OCI-LY7 (cell line): ENCODE data around the gene TMEM126A.

Experiments
- EZH2phosphoT487 ChIP-seq: fragments of 200-600 bp; sonication (generic); IDR thresholded peaks from 2 replicates; pipeline ENCODE4 v1.6.1; 2018; ENCODE audit warnings: low read depth, borderline replicate concordance, mild to moderate bottlenecking, mixed run types, antibody characterized with exemption, low read length, moderate library complexity, mixed read lengths
- TF ChIP-seq, protein P1 (sequence below): fragments of 200-600 bp; sonication (generic); conservative IDR thresholded peaks from 2 replicates; pipeline ENCODE4 v1.5.1; 2014; ENCODE audit warnings: mild to moderate bottlenecking, antibody characterized with exemption, low read length, moderate library complexity, mixed read lengths

DNA sequence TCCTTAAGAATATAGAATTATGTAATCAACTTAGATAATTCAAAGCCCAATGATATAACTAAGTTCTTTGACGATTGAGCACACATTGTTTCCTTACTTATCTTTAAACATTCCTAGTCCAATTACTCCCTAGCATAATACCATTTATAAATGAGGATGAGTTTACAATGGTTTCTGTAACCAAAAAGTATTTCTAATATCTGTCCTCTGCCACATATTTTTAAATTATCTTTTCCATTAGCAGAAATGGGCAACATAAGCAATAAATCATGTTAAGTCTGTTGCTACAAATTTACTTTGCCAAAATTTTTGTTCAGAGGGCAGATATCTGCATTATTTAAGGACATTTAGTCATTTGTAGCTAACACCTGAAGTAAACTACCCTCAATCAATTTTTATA is 10.4 kb downstream of the TMEM126A start:
- TF ChIP-seq, protein P1, sequence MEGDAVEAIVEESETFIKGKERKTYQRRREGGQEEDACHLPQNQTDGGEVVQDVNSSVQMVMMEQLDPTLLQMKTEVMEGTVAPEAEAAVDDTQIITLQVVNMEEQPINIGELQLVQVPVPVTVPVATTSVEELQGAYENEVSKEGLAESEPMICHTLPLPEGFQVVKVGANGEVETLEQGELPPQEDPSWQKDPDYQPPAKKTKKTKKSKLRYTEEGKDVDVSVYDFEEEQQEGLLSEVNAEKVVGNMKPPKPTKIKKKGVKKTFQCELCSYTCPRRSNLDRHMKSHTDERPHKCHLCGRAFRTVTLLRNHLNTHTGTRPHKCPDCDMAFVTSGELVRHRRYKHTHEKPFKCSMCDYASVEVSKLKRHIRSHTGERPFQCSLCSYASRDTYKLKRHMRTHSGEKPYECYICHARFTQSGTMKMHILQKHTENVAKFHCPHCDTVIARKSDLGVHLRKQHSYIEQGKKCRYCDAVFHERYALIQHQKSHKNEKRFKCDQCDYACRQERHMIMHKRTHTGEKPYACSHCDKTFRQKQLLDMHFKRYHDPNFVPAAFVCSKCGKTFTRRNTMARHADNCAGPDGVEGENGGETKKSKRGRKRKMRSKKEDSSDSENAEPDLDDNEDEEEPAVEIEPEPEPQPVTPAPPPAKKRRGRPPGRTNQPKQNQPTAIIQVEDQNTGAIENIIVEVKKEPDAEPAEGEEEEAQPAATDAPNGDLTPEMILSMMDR: no peak
- TF ChIP-seq EZH2phosphoT487: no peak
